Cerebellar cortex (tissue), 1 donor: Measurements from ENCODE around the gene DES.
"Not testable (repeated sequence)": the region's sequence is repeated elsewhere in the genome, so short reads cannot be mapped to it uniquely, and the experiment has no call there.

Experiments
- DNase-seq: peaks from one replicate; pipeline ENCODE4 v3.0.0-alpha.2; 2015; ENCODE audit warnings: low spot score

Gene DES

GRCh38 chr2:219400562-219400961 is 17.6 kb upstream of the DES start:
- DNase-seq, result no peak

GRCh38 chr2:219401606-219402005 is 16.6 kb upstream of the DES start:
- DNase-seq, result no peak

- peak; percentile 87 for DNase-seq
Measured at GRCh38 chr2:219402665-219403515, 15.3 kb upstream of the DES start.

DNA sequence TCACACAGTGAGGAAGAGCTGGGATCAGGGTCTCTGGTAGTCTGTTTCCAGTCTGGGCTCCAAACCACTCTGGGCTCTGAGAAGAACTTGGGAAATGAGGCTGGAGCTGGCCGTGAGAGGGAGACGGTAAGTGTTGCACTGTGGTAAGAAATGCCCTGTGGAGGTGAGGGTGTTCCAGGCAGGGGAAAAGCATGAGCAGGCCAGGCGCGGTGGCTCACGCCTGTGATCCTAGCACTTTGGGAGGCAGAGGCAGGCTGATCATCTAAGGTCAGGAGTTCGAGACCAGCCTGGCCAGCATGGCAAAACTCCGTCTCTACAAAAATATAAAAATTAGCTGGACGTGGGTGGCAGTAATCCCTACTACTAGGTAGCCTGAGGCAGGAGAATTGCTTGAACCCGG is 14.3 kb upstream of the DES start:
- no peak for DNase-seq

DNA sequence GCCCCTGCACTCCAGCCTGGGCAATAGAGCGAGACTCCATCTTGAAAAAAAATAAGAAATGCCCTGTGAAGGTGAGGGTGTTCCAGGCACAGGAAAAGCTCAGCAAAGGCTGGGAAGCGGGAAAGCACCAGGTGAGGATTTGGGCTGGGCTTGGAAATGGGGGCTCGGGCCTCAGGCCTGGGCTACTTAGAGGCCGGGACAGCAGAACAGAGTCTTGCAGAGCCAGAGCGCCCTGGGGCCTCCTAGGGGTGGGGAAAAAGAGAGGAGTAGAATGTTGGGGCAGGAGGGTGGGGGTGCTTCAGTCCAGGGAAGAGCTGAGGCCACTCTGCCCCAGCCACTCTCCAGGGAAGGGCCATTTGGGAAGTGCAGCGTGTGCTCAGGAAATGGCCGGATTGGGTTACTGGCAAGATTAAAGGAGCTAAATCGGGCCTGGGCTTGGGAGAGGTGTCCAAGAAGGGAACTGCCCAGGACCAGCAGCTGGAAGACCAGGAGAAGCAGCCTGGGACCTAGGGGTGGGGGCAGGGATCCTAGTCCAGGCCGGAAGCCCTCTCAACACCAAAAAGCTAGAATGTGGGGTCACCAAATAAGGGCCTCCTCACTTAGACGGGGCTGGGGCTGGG is 13.8 kb upstream of the DES start:
- no peak for DNase-seq

DNA sequence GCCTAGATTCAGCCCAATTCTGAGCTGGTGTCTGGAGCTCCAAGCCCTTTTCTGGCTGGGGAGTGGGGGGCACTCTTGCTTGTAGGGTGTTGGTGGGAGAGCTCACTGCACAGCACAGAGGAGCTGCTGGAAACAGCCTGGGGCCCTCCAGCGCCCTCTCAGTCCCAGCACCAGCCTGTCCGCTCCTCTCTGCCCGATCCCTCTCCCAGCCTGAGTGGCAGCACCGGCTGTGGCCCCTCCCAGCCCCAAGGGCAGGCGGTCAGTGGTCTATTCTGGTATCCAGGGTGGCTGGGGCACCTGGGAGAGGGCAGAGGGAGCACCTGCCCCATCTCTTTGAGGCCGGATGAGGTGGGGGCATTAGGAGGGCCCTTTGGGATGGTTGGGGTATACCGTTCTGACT is 13.2 kb upstream of the DES start:
- no peak for DNase-seq

- no peak for DNase-seq
Measured at GRCh38 chr2:219405451-219405850, 12.7 kb upstream of the DES start.

DNA sequence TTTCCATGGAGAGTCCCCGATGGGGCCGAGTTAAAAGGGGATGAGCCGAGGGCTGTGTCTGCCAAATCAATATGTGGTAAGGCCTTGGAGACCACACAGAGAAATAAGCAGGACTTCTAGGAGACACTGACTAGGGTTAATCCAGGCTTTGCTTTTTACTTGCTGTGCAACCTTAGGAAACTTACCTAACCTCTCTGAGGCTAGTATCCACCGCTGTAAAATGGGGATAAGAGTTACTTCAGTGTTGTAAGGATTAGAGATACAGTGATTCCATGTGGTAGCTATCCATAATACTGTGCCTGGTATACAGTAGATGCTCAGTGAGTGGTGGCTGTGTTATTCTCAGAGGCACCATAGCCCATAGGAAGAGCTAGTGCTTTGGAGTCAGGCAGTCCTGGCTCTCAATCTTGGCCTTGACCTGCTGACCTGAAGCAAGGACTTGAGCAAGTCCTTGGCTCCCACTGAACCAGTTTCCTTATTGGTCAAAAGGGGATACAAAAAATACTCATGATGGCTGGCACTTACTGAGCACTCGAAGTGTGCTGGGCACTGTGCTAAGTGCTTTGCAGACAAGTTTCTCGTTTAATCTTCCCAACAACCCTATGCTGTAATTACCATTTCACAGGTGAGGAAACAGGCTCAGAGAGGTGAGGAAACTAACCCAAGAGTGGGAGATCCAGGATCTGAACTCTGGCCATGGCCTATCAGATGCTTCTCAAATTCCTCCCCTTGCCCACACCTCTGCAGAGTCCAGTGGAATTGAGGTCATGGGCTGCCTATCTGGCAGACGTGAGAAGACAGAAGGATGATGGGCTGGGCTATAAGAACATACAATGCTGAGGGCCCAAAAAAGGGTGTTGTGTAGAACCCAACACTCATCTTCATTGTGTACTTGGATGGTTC is 12.0 kb upstream of the DES start:
- no peak for DNase-seq

GRCh38 chr2:219406861-219407230 is 11.3 kb upstream of the DES start:
- no peak for DNase-seq

DNA sequence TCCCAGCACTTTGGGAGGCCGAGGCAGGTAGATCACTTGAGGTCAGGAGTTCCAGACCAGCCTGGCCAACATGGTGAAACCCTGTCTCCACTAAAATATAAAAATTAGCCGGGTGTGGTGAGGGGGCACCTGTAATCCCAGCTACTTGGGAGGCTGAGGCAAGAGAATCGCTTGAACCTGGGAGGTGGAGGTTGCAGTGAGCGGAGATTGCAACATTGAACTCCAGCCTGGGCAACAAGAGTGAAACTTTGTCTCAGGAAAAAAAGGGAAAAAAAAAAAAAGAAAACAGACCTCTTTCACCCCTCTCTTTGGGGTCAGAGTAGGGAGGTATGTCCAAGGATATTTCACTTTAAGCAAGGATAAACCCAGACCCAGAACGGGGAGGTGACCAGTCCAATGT is 10.8 kb upstream of the DES start:
- DNase-seq, result not testable (repeated sequence)

DNA sequence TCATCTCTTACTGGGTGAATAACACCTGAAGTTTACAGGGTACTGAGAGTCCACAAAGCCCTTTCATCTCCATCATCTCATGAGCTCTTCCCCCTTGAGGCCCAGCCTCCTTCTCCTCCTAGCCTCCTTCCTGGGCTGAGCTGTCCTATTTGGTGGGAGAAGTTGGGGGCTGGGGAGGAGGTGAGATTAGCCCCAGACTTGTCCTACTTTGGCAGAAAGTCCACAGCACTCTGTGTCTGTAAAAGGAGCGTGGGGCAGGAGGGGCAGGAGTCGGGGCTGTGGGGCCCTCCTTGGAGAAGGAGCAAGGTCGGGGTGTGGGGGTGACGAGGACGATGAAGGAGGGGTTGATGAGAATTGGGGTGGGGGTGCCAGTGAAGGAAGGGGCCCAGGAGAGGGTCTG is 10.0 kb upstream of the DES start:
- no peak for DNase-seq

DNA sequence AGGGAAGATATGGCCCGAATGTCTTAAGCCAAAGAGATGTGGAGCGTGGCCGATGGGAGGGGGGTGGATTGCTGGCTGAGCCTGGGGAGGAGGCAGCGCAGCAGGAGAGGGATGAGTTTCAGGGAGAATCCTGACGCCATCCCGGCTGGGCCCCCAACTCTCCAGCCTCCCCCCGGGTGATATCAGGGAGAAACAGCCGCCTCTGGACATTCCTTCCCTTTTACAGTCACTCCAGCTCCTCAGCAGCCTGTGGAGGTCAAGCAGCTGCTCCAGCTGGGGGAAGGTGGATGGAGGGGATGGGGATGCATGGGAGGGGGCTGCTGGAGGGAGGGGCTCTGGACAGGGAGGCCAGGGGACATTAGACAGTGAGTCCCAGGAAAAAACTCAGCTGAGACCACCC is 9.5 kb upstream of the DES start:
- no peak for DNase-seq

DNA sequence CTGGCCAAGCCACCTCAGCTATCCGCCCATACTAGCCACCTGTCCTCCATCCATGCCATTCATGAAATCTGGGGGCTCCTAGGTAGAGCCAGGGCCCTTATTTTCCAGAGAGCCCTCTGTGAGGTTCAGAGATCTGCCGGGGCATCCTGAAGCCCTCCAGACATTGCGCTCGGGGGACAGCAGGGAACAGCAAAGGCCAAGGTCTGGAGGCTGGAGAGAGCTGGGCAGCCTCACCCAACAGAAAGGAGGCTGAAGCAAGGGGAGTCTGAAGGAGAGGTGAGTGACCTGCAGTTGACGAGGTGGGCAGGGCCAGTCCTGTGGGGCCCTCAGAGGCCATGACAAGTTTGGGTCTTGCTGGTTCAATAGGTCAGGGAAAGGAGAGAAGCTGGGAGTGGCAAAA is 8.6 kb upstream of the DES start:
- DNase-seq, result no peak

GRCh38 chr2:219410390-219410789 is 7.8 kb upstream of the DES start:
- DNase-seq, result no peak

- DNase-seq, result no peak
Measured at GRCh38 chr2:219414857-219415256, 3.3 kb upstream of the DES start.

- DNase-seq, result no peak
Measured at GRCh38 chr2:219415580-219416234, 2.5 kb upstream of the DES start.

DNA sequence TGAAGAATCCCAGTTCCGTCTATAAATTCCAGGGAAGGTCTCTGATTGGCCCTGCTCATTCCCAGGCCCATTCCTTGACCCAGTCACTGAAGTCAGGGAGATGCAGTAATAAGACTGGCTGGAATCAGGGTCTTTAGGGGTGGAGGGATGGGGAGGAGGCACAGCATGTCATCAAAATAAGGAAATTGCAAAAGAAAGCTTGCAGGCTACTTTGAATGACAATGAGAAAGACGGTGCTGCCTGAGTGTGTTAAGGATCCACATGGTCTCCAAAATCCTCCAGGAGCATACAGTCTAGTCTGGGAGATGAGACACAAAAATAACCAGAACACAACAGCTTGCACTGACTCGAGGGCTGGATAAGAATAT is 2.0 kb upstream of the DES start:
- no peak for DNase-seq

DNA sequence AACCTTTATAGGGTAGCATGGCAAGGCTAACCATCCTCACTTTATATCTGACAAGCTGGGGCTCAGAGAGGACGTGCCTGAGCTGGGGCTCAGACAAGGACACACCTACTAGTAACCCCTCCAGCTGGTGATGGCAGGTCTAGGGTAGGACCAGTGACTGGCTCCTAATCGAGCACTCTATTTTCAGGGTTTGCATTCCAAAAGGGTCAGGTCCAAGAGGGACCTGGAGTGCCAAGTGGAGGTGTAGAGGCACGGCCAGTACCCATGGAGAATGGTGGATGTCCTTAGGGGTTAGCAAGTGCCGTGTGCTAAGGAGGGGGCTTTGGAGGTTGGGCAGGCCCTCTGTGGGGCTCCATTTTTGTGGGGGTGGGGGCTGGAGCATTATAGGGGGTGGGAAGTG is 1.2 kb upstream of the DES start:
- DNase-seq, result no peak

- no peak for DNase-seq
Measured at GRCh38 chr2:219417374-219417773, 803 bp upstream of the DES start.

DNA sequence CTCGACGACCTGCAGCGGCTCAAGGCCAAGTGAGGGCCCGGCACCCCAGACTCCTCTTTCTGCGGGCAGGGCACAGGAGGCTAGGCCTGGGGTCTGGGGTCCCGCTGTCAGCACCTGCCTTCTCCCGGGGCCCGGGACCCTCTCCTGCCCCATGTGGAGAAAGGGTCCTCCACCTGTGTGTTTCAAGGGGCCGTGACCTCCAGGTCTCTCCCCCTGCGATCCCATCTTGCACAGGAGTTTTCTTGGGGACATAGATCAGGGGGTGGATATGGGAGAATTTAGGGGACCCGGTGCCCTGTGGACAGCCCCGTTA is 791 bp downstream of the DES start:
- no peak for DNase-seq

GRCh38 chr2:219419331-219420197 is 1.4 kb downstream of the DES start:
- DNase-seq, result no peak

DNA sequence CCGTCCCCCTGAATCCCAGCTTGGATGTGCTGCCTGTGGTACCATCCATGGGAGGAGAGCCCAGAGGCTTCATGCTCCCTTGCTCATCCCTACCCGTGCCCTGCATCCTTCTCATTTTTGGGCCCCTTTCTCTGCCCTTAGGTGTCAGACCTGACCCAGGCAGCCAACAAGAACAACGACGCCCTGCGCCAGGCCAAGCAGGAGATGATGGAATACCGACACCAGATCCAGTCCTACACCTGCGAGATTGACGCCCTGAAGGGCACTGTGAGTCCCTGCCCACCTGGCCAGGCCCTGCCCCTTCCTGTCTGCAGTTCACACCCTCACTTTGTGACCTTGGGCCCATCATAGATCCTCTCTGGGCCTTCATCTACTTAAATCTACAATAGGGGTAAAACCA is 2.5 kb downstream of the DES start:
- no peak for DNase-seq
